Measurements from ENCODE around the gene SLC16A7. TPM values are rescaled to one million over a fixed set of nuclear protein-coding genes. Genes with fewer than 3 reads are reported as not detected.

SLC16A7 gene
- total and polyA plus RNA-seq, 10 donors: 3.2 to 98.8 (median 60.9) TPM

DNA sequence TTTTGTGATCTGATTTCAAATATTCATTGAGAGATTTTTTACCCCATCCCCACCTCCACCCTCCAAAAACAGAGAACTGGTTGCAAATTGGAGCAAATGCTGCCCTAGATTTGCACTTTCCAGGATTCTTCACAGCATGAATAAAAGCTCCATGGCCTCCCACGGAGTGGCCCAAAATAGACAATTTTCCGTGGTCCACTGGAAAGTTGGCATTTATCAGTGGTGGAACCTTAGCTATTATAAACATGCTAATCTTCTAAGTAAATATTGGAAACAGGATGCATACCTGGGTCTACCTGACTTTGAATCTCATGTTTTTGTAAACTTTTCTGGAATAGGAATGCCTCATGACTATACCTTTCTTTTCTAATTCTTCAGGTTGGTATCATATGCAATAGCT, 123.9 kb downstream of the SLC16A7 start:
- DNase-seq: no peak
- Histone ChIP-seq H3K27me3 (replicated peaks in 1 of 7) (no peaks in the 10 kb centered on the region), H3K4me3 (no peak overlapping the region), H3K36me3 (peaks cover 0 to 6% (median 0%) of the 10 kb centered on the region in 6 donors), H3K4me1 (no peaks in the 10 kb centered on the region), H3K9me3 (no peaks in the 10 kb centered on the region), H3K27ac (no peak overlapping the region)
- intact Hi-C loops (cut with DNase I; ENCODE audit: low total_unique reads): no loop called here
- 82 to 92% (median 87%) methylated on average over 2 of the region's 2 CpGs for WGBS, 5 donors
- TF ChIP-seq, protein P1, sequence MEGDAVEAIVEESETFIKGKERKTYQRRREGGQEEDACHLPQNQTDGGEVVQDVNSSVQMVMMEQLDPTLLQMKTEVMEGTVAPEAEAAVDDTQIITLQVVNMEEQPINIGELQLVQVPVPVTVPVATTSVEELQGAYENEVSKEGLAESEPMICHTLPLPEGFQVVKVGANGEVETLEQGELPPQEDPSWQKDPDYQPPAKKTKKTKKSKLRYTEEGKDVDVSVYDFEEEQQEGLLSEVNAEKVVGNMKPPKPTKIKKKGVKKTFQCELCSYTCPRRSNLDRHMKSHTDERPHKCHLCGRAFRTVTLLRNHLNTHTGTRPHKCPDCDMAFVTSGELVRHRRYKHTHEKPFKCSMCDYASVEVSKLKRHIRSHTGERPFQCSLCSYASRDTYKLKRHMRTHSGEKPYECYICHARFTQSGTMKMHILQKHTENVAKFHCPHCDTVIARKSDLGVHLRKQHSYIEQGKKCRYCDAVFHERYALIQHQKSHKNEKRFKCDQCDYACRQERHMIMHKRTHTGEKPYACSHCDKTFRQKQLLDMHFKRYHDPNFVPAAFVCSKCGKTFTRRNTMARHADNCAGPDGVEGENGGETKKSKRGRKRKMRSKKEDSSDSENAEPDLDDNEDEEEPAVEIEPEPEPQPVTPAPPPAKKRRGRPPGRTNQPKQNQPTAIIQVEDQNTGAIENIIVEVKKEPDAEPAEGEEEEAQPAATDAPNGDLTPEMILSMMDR (IDR thresholded peaks at IDR 0.05 in 8 of 11, conservative IDR thresholded peaks at IDR 0.05 in 3 of 11): no peak
- TF ChIP-seq POLR2AphosphoS5 (IDR thresholded peaks at IDR 0.05) (no peak), POLR2A (IDR thresholded peaks at IDR 0.05) (no peak)

DNA sequence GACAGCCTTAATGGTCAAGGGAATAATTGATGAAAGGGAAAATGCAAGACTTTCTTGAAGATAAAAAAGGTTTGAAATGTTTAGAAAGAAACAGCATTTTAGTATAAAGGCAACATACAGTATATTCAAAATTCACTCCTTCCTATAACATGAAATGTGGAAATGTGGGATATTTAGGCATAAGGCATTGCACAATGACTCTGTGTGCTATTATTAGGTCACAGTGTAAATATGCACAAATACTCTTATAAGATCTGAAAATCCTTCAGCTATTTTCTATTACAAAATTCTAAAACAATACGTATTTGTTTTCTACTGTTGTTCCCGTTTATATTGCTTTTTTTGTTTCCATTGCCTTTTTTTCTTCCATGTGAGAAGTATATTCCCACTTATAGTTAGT, 127.7 kb downstream of the SLC16A7 start:
- Histone ChIP-seq H3K27me3 (replicated peaks in 1 of 7) (no peaks in the 10 kb centered on the region), H3K4me3 (no peak overlapping the region), H3K36me3 (no peaks in the 10 kb centered on the region), H3K9me3 (no peaks in the 10 kb centered on the region), H3K4me1 (no peaks in the 10 kb centered on the region), H3K27ac (no peak overlapping the region)
- no peak for TF ChIP-seq POLR2AphosphoS5 (IDR thresholded peaks at IDR 0.05)
- TF ChIP-seq, protein P1 (IDR thresholded peaks at IDR 0.05 in 8 of 11, conservative IDR thresholded peaks at IDR 0.05 in 3 of 11): no peak
- no peak for TF ChIP-seq POLR2A (IDR thresholded peaks at IDR 0.05)
- WGBS, 5 donors: 67 to 98% (median 97%) methylated on average over 2 of the region's 2 CpGs
- intact Hi-C loops (cut with DNase I; ENCODE audit: low total_unique reads): no loop called here
- no peak for DNase-seq

DNA sequence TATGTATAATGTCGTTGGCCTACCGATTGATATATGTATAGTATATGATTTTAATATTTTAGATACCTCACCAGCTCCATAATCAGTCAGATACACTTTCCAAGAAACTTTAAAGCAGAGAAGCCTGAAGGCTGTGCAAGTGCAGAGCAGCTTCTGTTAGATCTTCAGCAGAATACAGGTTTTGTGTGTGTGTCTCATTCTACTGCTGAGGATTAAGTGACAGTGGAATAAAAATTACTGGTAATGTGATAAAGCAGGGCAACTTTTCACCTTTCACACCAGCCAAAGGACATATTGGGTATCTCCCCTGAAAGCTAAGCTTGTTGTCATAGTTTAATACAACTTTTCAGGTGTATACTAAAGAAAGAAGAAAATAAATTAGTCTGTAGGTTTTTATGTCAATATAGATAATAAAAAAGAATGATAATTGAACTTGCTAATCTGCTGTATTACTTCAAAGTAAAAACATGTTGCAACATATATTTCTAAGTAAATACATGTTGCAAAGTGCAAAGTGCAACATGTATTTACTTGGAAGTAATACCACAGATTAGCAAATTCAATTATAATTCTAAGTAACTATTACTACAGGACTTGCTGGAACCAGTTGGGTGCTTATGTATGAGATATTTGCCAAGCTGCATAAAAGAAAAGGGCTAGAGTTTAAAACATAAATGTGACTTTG, 128.3 kb downstream of the SLC16A7 start:
- Histone ChIP-seq H3K36me3 (no peaks in the 10 kb centered on the region), H3K4me1 (no peaks in the 10 kb centered on the region), H3K4me3 (no peak overlapping the region), H3K27ac (no peak overlapping the region), H3K9me3 (no peaks in the 10 kb centered on the region), H3K27me3 (replicated peaks in 1 of 7) (no peaks in the 10 kb centered on the region)
- DNase-seq: no peak
- intact Hi-C loops (cut with DNase I; ENCODE audit: low total_unique reads): no loop called here
- 93 to 98% (median 96%) methylated on average over 2 of the region's 2 CpGs for WGBS, 5 donors
- no peak for TF ChIP-seq POLR2A (IDR thresholded peaks at IDR 0.05)

DNA sequence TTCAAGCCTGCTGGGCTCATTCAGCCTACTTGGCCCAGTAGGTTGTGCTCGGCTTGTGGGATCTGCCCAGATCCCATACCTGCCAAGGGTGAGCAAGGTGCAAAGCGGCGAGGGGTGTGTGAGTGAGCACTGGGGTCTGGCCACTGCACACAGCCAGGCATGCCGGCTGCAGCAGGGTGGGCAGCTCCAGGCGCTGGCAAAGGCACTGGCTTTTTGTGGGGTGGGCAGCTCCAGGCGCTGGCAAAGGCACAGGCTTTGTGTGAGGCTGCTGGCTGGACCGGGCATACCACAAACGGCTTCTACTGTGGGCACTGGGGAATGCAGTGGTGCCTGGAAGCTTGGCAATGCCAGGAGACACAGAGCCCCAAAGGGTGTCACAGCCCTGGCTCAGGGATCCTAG, 137.4 kb downstream of the SLC16A7 start:
- Histone ChIP-seq H3K27ac (no peak overlapping the region), H3K4me1 (peaks cover 0 to 16% (median 0%) of the 10 kb centered on the region in 6 donors), H3K27me3 (replicated peaks in 1 of 7) (no peaks in the 10 kb centered on the region), H3K4me3 (no peak overlapping the region), H3K9me3 (no peaks in the 10 kb centered on the region), H3K36me3 (peaks cover 0 to 19% (median 0%) of the 10 kb centered on the region in 6 donors)
- WGBS, 5 donors: 89 to 98% (median 96%) methylated on average over 5 to 8 of the region's 8 CpGs
- TF ChIP-seq POLR2AphosphoS5 (IDR thresholded peaks at IDR 0.05) (peak in 1 of 3 donors; percentile 41), POLR2A (IDR thresholded peaks at IDR 0.05) (no peak)
- TF ChIP-seq, protein P1 (IDR thresholded peaks at IDR 0.05 in 8 of 11, conservative IDR thresholded peaks at IDR 0.05 in 3 of 11): no peak
- DNase-seq: peak; percentile 74
- intact Hi-C loops (cut with DNase I; ENCODE audit: low total_unique reads): no loop called here
